Prostate gland (tissue), 2 donors: ENCODE data around the gene CAMKV.

Experiments used
- POLR2A ChIP-seq: fragments of 450-650 bp; IDR thresholded peaks from one replicate; pipeline ENCODE4 v1.6.1; 2016; ENCODE audit warnings: antibody characterized with exemption, mild to moderate bottlenecking
- TF ChIP-seq, protein P1 (sequence below), 4 experiments: fragments of 200-600 bp in 2 of 4; fragments of 450-650 bp in 2 of 4; sonication (generic) in 2 of 4; IDR thresholded peaks; 1 replicate in 3 of 4; 2 replicates in 1 of 4; pipeline ENCODE4 v1.5.1; 2016 to 2019; ENCODE audit warnings: antibody characterized with exemption in 4 of 4, mild to moderate bottlenecking in 2 of 4, moderate library complexity in 2 of 4

DNA sequence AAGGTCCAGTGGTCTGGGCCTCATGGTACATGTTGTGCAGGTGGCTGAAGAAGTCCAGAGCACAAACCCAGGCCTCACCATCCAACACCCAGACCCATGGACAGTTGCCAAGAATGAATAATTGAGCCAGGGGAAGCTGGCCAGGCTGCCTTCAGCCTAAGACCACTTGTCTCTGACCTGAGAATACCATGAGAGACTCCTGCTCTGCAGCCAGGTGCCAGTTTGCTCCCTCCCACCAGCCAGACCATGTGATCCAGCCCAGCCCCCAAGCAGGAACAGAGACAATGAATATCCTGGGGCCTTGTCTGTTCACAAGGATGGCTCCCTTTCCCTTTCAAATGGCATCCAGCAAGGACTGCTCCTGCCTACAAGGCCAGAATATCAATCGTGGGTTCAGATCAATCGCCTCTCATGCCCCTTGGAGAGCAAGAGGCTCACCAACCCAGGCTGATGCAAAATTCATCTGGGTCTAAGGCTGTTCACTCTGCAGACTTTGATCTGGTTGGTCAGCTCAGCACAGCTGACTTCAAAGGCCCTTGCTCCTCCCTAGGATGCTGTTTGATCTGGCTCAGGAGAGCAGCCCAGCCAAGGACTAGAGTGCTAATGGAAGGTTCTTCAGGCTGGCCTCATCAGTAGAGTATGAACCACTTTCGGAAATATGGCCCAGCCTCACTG is 26.7 kb downstream of the CAMKV start:
- TF ChIP-seq, protein P1, sequence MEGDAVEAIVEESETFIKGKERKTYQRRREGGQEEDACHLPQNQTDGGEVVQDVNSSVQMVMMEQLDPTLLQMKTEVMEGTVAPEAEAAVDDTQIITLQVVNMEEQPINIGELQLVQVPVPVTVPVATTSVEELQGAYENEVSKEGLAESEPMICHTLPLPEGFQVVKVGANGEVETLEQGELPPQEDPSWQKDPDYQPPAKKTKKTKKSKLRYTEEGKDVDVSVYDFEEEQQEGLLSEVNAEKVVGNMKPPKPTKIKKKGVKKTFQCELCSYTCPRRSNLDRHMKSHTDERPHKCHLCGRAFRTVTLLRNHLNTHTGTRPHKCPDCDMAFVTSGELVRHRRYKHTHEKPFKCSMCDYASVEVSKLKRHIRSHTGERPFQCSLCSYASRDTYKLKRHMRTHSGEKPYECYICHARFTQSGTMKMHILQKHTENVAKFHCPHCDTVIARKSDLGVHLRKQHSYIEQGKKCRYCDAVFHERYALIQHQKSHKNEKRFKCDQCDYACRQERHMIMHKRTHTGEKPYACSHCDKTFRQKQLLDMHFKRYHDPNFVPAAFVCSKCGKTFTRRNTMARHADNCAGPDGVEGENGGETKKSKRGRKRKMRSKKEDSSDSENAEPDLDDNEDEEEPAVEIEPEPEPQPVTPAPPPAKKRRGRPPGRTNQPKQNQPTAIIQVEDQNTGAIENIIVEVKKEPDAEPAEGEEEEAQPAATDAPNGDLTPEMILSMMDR (IDR thresholded peaks at IDR 0.05), result no peak
- no peak for TF ChIP-seq POLR2A
